Esophagus muscularis mucosa (tissue), 4 donors: ENCODE results near the gene YY1. TPM values are rescaled to one million over a fixed set of nuclear protein-coding genes. Genes with fewer than 3 reads are reported as not detected.

Source experiments
- DNase-seq: peaks from one replicate; pipeline ENCODE4 v3.0.0-alpha.2; 2017; ENCODE audit errors: extremely low spot score
- H3K27ac ChIP-seq, 4 donors: fragments of 200-600 bp; sonication (generic); replicated peaks in 1 of 4; 1 replicate in 3 of 4; 2 replicates in 1 of 4; pipeline ENCODE4 v1.5.1; 2016 to 2019; ENCODE audit warnings: mild to moderate bottlenecking in 1 of 4
- H3K27me3 ChIP-seq, 4 donors: fragments of 200-600 bp; sonication (generic); one replicate each; pipeline versions ENCODE4 v1.5.1 to v1.6.0; 2016 to 2019
- H3K36me3 ChIP-seq, 4 donors: fragments of 200-600 bp; sonication (generic); one replicate each; pipeline ENCODE4 v1.5.1; 2016 to 2019
- H3K4me1 ChIP-seq, 4 donors: fragments of 200-600 bp; sonication (generic); one replicate each; pipeline ENCODE4 v1.5.1; 2016 to 2019
- H3K4me3 ChIP-seq, 4 donors: fragments of 200-600 bp; sonication (generic); 1 replicate in 2 of 4; 2 replicates in 2 of 4; pipeline ENCODE4 v1.5.1; 2016 to 2019; ENCODE audit warnings: mild to moderate bottlenecking in 4 of 4, moderate library complexity in 1 of 4
- H3K9me3 ChIP-seq, 4 donors: fragments of 200-600 bp; sonication (generic); 1 replicate in 3 of 4; 2 replicates in 1 of 4; pipeline ENCODE4 v1.5.1; 2016 to 2019
- EP300 ChIP-seq: sonication (generic); formaldehyde crosslinking; IDR thresholded peaks from one replicate; pipeline ENCODE4 v1.6.1; 2017; ENCODE audit warnings: antibody characterized with exemption
- POLR2A ChIP-seq: fragments of 450-650 bp; IDR thresholded peaks from one replicate; pipeline ENCODE4 v1.6.1; 2017; ENCODE audit warnings: antibody characterized with exemption, moderate library complexity, mild to moderate bottlenecking, low read depth
- POLR2AphosphoS5 ChIP-seq, 2 donors: sonication (generic); formaldehyde crosslinking; IDR thresholded peaks; one replicate each; pipeline ENCODE4 v1.6.1; 2017; ENCODE audit warnings: antibody characterized with exemption in 2 of 2
- WGBS: methylation state at CpG from one replicate; pipeline ENCODE4 v1.1.5; 2018; 5-methylcytosine and 5-hydroxymethylcytosine counted together
- intact Hi-C: fragments of 100-400 bp; cut with DNase I; formaldehyde crosslinking; loops from one replicate; pipeline ENCODE4 v1.15.1; 2023
- small RNA-seq, 3 donors: library from RNA; depleted of rRNA; stranded (forward); fragments of <200 nt; gene quantifications; one replicate each; pipeline ENCODE3, GENCODE V24; 2016
- total RNA-seq, 4 donors: library from RNA; depleted of rRNA; stranded (reverse); fragments of >200 nt; gene quantifications; one replicate each; pipeline versions ENCODE4 v1.1.0 to v1.2.1, GENCODE V29; 2016
- TF ChIP-seq, protein P1 (sequence below), 3 experiments: fragments of 200-600 bp in 2 of 3; fragments of 450-650 bp in 1 of 3; sonication (generic) in 2 of 3; IDR thresholded peaks; one replicate each; pipeline ENCODE4 v1.5.1; 2017 to 2019; ENCODE audit warnings: antibody characterized with exemption in 3 of 3, mild to moderate bottlenecking in 2 of 3, moderate library complexity in 1 of 3

The YY1 gene
- total RNA-seq, 4 donors from 2014 or later: 54.8 to 83.4 (median 62.7) TPM

DNA sequence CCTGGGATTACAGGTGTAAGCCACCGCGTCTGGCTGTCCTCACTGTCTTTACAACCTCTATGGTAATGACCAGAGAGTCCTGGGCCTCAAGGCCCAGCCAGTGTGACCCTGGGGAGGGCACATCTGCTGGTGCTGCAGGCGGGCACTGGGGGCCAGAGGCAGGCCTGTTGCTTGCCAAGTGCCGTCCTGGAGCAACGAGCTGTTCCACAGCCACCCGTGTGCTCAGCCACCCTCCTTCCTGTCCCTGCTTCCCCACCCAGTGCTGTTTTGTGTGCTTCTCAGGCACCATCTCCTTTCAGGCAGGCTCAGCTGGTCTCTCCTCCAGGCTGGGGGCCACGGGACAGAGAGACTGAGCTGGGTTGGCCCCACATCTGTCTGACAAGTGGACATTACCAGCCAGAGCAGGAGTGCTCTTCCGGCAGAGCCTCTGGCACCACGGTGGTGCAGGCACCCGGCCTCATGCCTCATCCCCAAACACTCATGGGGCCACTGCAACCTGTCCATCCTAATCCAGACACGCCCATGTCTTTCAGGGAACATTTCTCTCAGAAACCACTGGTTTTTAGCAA, 93.2 kb downstream of the YY1 start:
- intact Hi-C loops: no loop called here
- H3K9me3 ChIP-seq: no peaks in the 10 kb centered on the region
- no peak for TF ChIP-seq POLR2AphosphoS5 (IDR thresholded peaks at IDR 0.05)
- TF ChIP-seq POLR2A: no peak
- TF ChIP-seq EP300: no peak
- TF ChIP-seq, protein P1, sequence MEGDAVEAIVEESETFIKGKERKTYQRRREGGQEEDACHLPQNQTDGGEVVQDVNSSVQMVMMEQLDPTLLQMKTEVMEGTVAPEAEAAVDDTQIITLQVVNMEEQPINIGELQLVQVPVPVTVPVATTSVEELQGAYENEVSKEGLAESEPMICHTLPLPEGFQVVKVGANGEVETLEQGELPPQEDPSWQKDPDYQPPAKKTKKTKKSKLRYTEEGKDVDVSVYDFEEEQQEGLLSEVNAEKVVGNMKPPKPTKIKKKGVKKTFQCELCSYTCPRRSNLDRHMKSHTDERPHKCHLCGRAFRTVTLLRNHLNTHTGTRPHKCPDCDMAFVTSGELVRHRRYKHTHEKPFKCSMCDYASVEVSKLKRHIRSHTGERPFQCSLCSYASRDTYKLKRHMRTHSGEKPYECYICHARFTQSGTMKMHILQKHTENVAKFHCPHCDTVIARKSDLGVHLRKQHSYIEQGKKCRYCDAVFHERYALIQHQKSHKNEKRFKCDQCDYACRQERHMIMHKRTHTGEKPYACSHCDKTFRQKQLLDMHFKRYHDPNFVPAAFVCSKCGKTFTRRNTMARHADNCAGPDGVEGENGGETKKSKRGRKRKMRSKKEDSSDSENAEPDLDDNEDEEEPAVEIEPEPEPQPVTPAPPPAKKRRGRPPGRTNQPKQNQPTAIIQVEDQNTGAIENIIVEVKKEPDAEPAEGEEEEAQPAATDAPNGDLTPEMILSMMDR (IDR thresholded peaks at IDR 0.05): no peak
- H3K4me3 ChIP-seq: no peak overlapping the region
- peaks cover 16 to 49% (median 41%) of the 10 kb centered on the region in 4 donors for H3K36me3 ChIP-seq
- WGBS: 82% methylated on average over 6 of the region's 11 CpGs
- H3K4me1 ChIP-seq: no peaks in the 10 kb centered on the region
- H3K27me3 ChIP-seq: no peaks in the 10 kb centered on the region
- H3K27ac ChIP-seq: no peak overlapping the region
- DNase-seq: no peak

Small RNA genes lying within 50 kb of the gene (small RNA-seq; reads per million reads assigned to genes)
- gene MIR345: 6.1 to 11.2 (median 9.3) reads per million in 3 donors
- gene RN7SL523P: 0 reads per million in 3 donors

Other genes with a start within 250 kb of the YY1 start
- 10 to 100 TPM; 27.0 to 43.9 (median 37.3) TPM for gene EVL, start 173.7 kb upstream of the YY1 start, total RNA-seq
- gene DEGS2, start 79.5 kb upstream of the YY1 start, total RNA-seq: under 1 TPM in 3 of 4 donors, not detected in 1; 0.06 to 0.33 (median 0.11) TPM
- 10 to 100 TPM; 37.4 to 63.0 (median 49.2) TPM for gene SLC25A29, start 67.3 kb downstream of the YY1 start, total RNA-seq
- not detected for gene SLC25A47, start 84.2 kb downstream of the YY1 start, total RNA-seq
- gene WDR25, start 137.3 kb downstream of the YY1 start, total RNA-seq: 10 to 100 TPM in 2 of 4 donors, 1 to 10 TPM in 2; 7.1 to 10.8 (median 9.4) TPM